Skin of body (tissue), 2 donors: Measurements from ENCODE around the gene KIAA0232. TPM values are rescaled to one million over a fixed set of nuclear protein-coding genes. Genes with fewer than 3 reads are reported as not detected.
"Not testable (repeated sequence)": the region's sequence is repeated elsewhere in the genome, so short reads cannot be mapped to it uniquely, and the experiment has no call there.

ENCODE experiments used
- DNase-seq: peaks from one replicate; lab custom pipeline; 2025; lab: John Stamatoyannopoulos, UW
- total RNA-seq: library from RNA; depleted of rRNA; stranded (reverse); fragments of >200 nt; gene quantifications from one replicate; pipeline ENCODE4 v1.2.3, GENCODE V29; 2014

The KIAA0232 gene
- total RNA-seq, 1 donor from 2014 or later = 26.8 TPM

DNA sequence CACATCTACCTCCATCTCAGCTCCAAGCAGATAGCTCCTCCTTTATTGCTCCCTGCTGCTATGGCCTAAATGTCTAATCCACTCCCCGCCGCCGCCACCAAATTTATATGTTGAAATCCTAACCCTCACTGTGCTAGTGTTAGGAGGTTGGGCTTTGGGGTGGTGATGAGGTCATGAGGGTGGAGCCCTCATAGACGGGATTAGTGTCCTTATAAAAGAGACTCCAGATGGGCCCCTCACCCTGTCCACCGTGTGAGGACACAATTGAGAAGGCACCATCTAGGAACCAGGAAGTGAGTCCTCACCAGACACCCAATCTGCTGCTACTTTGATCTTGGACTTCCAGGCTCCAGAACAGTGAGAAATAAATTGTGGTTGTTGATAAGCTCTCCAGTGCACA lies 113.5 kb downstream of the KIAA0232 start:
- no peak for DNase-seq

DNA sequence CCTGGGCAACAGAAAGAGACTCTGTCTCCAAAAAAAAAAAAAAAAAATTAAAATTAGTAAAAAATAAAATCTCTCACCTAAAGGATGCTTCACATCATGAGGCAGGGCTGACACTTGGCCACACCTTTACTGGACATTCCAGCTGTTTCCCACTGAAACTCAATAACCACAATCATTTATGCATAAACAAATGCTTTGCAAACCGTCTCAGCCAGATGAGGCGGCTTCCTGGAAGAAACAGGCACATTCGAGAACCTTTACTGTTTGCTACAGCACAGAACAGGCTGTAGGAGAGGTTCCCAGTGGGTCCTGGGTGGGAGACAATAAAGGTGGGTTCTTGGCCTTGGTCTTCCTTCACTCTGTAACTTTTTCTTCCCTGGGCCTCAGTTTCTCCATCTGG lies 116.2 kb downstream of the KIAA0232 start:
- DNase-seq = no peak

DNA sequence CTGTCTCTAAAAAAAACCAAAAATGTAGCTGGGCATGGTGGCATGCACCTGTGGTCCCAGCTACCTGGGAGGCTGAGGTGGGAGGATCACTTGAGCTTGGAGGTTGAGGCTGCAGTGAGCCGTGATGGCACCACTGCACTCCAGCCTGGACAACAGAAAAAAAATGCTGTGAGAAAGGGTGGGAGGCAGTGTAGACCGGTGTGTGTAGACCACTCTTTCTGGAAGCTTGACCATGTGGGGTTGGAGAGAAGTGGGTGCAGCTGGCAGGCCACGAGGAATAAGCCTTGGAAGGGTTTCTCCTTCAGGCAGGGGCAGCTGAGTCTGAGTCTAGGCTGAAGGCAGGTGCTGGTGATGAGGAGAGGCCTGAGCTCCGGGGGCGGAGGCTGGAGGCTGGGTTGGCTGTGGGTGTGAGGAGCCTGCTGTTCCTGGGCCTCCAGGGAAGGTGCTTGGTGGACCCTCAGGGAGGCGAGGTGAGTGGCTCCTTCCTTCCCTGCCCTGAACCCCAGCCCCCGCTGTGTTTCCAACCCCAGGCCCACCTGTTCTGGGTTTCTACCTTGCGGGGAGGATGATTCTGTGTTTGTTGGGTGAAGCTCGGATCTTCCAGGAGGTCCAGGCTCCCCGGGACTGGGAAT lies 117.8 kb downstream of the KIAA0232 start:
- no peak for DNase-seq

DNA sequence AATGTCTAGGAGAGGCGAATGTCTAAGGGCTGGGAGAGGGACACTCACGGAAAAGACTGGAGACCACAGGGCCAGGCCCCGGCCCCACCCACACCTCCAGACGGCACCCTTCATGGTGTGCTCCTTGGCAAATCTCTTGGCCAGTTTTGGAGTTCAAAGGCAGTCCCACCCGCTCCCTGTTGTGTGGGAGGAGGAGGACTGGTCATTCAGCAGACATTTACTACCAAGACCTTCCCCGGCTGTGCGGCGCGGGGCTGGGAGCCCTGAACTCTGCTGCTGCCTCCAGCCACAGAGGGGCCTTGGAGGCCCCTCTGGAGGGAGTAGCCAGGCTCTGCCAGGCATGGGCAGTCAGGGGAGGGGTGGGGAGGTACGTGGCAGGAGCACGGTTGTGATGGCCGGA lies 118.4 kb downstream of the KIAA0232 start:
- DNase-seq = no peak

DNA sequence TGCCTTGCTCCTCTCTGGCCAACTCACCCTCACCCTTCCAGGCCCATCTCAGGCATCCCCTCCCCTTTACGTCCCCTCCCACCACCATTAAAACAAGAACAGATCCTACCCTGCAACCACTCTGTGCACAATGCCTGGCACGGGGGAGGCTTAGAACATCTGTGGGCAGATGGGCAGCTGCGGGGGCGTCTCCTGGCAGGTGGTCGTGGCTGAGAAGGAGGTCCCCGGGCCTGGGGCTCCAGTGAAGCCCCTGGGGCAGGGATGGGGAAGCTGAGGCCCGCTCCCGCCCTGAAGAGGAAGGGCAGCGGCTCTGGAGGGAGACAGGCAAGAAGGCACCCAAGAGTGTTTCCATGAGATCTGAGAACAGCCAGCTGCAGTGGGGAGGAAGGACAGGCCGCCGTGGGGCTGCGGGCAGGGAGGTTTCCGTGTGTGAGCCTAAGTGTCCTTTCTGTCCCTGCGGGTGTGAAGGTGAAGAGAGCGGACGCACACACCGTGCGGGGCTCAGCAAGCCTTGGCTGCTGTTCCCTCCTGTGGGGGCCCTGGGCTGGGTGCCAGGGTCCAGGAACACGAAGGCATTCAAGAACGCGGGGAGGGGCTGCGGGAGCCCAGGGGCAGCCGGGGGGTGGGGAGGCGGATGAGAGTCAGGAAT lies 119.3 kb downstream of the KIAA0232 start:
- DNase-seq = no peak

DNA sequence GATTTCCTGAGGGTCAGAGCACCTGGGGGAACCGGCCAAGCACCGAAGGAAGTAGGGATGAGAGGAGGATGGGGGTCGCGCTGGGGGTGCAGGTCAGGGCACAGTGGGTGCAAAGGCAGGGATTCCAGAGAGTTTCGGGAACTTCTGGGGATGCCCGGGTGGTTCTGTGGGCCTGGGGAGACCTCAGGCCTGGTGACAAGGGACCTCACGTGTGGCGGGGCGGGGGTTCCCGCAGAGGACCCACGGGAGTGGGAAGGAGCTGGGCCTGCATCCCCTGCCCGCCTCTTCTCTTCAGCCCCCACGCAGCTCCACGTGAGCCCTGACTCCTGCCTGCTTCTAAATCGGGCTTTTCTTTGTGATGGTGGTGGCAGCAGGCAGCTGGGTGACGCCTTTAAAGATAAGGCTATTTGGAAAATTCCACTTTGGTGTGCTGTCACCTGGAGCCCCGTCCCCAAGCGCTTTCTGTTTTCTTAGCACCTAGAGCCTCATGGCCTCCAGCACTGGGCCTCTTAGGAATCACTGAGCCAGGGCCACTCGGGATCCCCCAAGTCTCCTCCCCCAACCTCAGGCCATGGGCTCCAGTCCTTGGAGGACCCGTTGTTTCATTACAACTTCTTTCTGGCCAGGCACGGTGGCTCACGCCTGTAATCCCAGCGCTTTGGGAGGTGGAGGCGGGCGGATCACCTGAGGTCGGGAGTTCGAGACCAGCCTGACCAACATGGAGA lies 120.0 kb downstream of the KIAA0232 start:
- DNase-seq = no peak

DNA sequence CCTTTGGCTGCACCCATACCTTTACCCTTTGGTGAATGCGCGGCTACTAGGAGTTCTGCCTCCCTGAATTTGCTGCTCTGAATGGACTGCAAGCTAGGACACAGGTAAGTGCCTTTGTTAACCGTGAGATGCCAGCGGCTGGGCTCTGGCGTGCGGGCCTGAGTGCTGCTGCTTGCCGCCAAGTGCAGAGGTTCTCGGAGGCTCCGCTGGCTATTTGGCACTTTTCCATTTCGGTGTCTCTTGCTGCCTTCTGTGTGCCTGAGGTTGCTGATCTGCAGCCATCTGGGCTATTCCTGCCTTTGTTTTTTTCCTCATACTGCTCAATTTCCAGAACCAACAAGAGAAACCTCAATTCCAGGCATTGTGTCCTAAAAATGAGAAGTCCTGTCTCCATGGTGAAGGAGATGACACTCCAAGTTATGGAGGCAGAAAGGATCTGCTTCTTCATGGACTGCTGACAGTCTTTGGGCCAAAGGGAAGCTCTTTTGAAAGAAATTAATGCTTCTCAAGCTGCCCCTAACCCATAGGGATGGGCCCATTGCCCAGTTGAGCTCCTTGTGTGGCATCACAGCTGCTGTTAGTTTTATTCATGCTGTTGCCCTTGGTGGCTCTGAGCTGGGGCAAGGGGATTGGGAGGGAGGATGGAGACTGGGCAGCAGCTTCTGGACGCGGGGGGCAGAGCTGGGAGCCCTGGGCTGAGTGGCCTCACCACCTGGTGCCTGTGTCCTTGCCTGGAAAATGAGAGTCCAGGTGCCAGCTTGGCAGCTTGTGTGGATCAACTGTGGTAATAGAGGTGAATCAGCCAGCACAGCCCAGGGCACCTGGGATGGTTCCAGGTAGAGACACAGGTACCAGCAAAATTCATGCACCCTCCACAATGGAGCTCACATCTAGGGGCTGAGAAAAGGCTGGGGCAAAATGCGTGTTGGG lies 123.3 kb downstream of the KIAA0232 start:
- no peak for DNase-seq

DNA sequence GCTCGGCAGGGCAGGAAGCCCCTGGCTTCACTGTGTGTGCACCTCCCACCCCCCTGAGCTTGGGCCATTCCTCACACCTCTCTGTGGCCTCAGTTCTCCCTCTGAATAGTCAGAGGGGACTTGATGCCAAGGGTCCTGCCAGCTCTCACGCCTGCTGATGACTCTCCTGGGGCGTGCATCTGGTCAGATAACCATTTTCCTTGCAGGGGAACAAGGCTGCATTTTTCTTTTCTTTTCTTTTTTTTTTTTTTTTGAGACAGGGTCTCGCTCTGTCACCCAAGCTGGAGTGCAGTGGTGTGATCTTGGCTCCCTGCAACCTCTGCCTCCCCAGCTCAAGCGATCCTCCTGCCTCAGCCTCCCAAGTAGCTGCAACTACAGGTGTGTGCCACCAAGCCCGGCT lies 124.0 kb downstream of the KIAA0232 start:
- DNase-seq = not testable (repeated sequence)

DNA sequence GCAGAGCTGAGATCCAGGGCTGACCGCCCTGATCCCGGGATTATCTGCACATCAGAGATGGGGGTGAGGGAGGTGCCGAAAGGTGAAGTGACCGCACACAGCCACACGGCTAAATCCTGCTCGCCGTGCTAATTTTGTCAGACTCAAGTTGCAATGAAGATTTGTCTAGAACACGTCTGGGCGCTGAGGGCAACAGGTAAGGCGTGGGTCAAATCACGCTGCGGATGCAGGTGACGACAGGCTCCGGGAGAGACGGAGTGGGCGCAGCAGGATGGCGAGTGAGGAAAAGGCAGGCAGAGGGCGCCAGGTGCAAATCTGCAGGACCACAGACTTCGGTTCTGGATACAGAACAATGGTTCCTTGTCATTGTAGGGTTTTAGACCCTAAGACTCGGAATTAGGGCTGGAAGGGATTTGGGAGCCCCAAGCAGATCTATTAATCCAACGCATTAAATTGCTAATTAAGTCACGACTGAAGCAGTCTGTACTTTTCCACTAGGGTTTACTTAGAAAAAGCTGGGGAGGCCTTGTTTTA lies 125.2 kb downstream of the KIAA0232 start:
- DNase-seq = no peak

DNA sequence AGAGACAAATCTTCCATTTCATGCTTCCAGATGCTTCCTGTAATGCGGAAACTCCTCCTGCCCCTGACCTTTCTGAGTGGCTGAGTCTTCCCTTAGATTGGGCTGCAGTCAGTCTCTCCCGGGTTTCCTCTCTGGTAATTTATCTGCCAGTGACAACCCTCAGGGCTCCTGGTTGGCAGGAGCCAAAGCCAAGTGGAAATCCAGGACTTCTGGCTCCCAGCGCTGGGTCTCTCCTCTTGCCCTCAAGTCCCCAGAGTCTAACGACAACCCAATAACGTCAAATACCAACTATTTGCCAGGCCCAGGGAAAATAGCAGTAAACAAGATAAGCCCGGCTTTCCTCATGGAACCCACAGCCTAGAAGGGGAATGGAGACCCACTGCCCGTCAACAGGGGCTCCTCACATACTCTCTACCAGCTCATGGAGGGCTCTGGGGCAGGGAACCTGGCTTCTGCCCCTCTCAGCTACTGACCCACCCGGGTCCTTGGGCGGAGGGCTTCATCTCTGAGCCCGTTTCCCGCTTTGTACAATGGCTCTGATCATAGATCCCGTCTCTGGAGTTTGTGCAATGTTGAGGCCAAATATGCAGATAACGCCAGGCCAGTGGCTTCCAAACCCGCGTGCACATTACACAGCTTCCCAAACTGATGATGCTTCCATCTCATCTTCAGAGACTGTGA lies 126.0 kb downstream of the KIAA0232 start:
- no peak for DNase-seq

DNA sequence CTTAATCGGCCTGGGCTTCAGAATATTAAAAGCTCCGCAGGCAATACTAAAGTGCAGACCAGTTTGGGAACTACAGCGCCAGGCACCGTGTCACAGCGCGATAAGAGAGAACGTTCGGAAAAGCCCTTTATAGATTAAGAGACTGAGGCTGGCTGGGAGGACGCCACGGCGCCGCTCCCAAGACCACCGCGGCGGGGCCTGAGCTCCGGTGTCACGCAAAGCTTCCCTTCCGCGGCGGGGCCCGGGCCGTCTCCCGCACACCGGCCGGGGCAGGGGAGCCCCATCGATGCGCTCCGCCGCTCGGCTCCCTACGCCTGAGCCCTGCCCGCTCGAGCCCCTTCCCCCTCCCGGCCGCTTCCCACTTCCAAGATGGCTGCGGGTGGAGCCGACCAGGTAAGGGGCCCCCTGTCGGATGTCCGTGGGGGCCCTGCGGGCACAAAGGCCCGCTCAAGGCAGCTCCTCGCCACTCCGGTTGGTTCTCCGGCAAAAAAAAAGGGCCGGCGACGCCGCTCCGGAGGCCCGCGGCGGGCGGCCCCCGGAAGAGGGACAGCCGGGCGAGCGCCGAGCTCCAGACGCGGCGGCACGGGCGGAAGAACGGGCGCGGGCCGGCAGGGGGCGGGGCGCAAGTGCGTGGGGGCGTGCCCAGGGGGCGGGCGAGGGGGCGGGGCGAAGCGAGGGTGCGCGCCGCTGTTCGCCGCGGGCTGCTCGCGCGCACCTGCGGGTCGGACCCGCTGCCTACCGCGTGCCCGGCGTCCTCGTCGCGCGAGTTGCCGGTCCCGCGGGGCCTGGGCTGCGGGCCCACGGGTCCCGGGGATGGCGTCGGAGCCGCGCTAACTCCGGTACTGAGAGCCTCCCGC lies 126.8 kb downstream of the KIAA0232 start, which contains the start of gene TBC1D14:
TSS of gene TBC1D14 (plus strand) at position 714 of the 857 bp plus-strand sequence. CDS start 13,564 bp downstream, outside the sequence.
- DNase-seq = peak; percentile 88

DNA sequence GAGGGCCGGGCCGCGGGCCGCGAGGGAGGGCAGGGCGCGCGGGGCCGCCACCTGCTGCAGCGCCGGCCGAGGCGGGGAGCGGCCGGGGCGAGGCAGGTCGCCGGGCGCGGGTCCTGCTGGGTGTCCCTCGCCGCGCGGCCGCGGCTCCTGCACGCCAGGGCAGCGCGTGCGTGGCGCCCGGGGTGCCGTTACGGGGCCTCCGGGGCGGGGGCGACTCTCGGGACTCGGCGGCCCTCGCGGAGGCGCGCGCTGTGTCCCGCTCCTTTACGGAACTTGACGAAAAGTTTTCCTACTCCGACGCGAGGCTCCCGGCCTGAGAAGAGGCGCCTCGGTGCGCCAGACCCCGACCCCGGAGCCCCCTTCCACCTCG lies 127.4 kb downstream of the KIAA0232 start:
- DNase-seq = no peak

DNA sequence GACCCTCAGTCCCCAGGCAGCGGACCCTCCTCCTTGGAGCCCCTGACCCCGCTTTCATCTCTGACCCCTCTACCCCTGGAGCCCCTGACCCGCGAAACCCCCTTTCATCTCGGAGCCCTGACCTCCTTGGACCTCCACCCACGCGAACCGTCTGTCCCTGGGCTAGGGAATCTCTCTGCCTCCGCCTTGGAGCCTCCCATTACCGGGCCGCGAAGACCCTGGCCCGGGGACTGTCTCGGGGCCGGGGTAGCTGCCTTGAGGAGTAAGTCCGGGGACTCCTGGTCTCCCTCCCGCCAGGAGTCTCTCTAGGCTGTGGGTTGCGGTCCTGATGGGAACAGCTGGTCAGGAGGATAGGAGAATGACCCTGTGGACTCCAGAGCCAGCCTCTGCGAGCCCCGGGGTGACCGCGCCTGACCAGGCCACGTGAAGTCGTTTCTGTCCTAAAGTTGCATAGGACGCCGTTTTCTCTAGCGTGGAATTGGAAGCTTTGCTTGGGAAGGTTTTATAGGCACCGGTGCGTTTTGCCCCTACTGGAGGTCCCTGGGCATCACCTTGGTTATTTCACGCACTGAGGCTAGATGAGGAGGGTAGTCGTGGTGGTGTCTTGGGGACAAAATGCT lies 127.9 kb downstream of the KIAA0232 start:
- no peak for DNase-seq

DNA sequence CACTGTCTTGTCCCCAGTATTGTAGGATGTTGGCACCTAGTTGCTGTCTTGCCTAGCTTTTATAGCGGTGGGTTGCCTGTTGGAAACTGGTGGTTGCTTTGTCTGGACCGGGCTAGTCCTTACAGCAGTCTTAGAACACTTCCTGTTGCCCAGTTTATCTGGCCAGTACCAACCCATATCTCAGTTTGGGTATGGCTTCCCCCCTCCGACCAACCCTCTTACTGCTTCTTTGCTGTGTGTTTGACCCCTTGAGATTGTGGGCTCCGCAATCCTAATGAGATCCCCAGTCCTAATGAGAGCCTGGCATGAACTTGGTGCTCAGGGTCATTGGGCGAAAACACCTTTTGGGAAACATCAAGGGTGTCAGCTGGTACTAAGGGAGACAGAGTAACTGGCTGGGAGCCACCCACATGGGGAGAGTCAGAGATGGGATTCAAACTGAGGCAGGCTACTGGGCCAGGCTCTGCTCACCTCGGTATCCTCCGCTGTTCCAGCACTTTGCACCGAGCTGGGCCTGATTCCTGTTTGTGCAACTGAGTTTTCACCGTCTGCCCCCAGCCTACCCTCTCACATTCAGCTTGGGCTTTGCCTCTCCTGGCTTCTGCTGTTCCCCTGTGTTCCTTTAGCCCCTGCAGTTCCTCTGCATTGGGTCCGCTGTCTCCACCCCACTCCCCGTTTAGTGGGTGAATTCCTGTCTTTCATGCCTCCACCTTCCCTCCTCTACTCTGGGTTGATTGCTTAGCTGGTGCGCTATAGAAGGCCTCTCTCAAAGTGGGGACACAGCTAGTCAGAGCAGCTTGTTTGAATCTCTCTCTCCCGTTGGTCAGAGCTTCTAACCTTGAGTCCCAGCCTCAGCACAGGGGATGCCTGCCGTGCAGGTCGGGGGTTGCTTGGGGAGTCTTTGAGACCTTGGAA lies 128.7 kb downstream of the KIAA0232 start:
- DNase-seq = no peak

DNA sequence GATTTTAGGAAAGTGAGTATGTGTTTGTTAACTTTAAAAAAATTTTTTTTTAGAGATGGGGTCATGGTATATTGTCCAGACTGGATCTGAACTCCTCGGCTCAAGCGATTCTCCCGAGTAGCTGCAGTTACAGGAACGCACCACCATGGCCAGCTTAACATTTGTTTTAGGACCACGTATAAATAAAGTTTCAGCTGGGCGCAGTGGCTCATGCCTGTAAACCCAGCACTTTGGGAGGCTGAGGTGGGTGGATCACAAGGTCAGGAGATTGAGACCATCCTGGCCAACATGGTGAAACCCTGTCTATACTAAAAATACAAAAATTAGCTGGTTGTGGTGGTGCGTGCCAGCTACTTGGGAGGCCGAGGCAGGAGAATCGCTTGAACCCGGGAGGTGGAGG lies 129.4 kb downstream of the KIAA0232 start:
- not testable (repeated sequence) for DNase-seq

DNA sequence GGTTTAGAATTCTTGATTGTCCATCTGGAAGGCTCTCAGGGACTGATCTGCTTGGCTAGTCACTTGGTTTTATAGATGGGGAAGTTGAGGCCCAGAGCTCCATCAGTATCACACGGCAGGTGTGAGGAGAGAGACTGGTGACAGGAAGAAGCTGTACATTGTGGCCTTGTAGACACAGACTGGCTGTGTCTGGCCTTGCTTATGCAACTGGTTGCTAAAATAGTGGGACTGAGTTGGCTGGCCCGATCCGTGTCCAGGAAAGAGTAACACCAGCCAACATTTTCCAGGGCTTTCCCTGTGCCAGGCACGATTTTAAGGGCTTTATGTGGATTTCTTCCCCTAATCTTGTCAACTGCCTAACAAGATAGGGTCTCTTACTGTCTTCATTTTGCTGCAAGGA lies 129.9 kb downstream of the KIAA0232 start:
- no peak for DNase-seq

DNA sequence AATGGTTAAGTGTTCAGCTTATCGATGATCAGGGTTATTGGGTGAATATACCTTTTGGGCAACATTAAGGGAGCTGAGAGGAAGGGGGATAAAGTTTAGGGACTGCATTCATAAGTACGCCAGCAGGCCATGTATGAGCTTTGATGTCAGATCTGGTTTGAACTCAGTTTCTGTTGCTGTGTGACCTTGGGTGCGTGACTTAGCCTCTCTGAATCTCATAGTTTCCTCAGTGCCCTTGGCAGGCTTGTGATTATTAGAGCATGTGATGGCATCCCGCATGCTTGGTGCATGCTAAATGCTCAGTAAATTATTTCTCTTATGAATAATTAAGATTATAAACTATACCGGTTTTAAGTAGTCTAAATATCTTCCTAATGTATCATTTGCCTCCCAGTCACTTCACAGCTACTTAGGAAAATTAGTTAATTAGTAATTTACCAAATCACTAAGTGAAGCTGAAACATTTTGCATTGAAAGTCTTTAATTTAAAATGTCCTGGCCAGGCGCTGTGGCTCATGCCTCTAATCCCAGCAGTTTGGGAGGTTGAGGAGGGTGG lies 130.9 kb downstream of the KIAA0232 start:
- DNase-seq = no peak

DNA sequence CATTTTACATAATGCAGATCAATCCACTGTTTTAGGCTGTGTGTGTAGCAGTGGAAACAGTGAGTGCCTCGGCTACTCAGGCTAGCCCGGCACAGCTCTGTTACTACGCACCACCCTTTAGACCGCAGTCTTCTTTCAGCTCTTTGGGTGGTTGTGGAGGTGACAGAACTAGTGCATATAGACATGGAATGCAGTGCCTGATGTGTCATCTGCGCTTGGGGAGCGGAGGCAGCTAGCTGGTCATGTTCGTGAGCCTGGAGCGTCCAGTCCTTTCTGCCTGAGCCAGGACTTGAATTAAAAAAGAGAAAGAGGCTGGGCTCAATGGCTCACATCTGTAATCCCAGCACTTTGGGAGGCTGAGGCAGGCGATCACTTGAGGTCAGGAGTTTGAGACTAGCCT lies 131.9 kb downstream of the KIAA0232 start:
- DNase-seq = no peak
